Activated CD8-positive, alpha-beta memory T cell treated with anti-CD3 and anti-CD28 coated beads for 36 hours (primary cell): ENCODE data around the gene PTPN1. TPM values are rescaled to one million over a fixed set of nuclear protein-coding genes. Genes with fewer than 3 reads are reported as not detected.
"Not testable (repeated sequence)": the region's sequence is repeated elsewhere in the genome, so short reads cannot be mapped to it uniquely, and the experiment has no call there.

Experiments used
- CTCF ChIA-PET: fragments of 350-600 bp; sonication (Branson Sonifier 250); formaldehyde crosslinking; loops from one replicate; lab custom pipeline; 2021; ENCODE audit warnings: antibody characterized with exemption; lab: Charles Lee
- POLR2A ChIA-PET: fragments of 350-600 bp; sonication (Branson Sonifier 250); formaldehyde crosslinking; loops from one replicate; lab custom pipeline; 2021; ENCODE audit warnings: antibody characterized with exemption; lab: Charles Lee
- total RNA-seq, 2 experiments: library from RNA; stranded (reverse); gene quantifications; one replicate each; pipeline ENCODE4 v1.2.3, GENCODE V29; 2021

Gene PTPN1
- total RNA-seq, 2 experiments from 2014 or later, result 67.9 to 70.5 TPM

GRCh38 chr20:50598074-50598473 is 87.9 kb downstream of the PTPN1 start:
- CTCF ChIA-PET, result no interaction called here
- POLR2A ChIA-PET, result no interaction called here

- CTCF ChIA-PET, result interaction anchor here (0.7 kb wide), 1 partner anchor 17 kb away, joined by 4 read pairs; no protein-coding TSS in a partner anchor
- POLR2A ChIA-PET, result not testable (repeated sequence)
These were observed 88.6 kb downstream of the PTPN1 start for GRCh38 chr20:50598768-50599167.

GRCh38 chr20:50600281-50600895 is 90.2 kb downstream of the PTPN1 start:
- ChIA-PET POLR2A (no interaction called here), CTCF (interaction anchor here (0.6 kb wide), 1 partner anchor 11 kb away, joined by 3 read pairs; no protein-coding TSS in a partner anchor)

- POLR2A ChIA-PET, result no interaction called here
- CTCF ChIA-PET, result interaction anchor here (1.1 kb wide), 2 partner anchors 8 to 10 kb away, joined by 3 read pairs; no protein-coding TSS in a partner anchor
These were observed 91.6 kb downstream of the PTPN1 start for GRCh38 chr20:50601511-50602431.

- CTCF ChIA-PET, result interaction anchor here (1.1 kb wide), 2 partner anchors 9 to 11 kb away, joined by 3 read pairs; no protein-coding TSS in a partner anchor
These were observed 92.4 kb downstream of the PTPN1 start for GRCh38 chr20:50602432-50603088.

GRCh38 chr20:50604451-50604850 is 94.3 kb downstream of the PTPN1 start:
- CTCF ChIA-PET, result no interaction called here
- POLR2A ChIA-PET, result interaction anchor here (0.6 kb wide), 1 partner anchor 129 kb away, joined by 3 read pairs; no protein-coding TSS in a partner anchor

More at GRCh38 chr20:50602432-50603088, 92.4 kb downstream of the PTPN1 start:
- POLR2A ChIA-PET, result no interaction called here

- ChIA-PET CTCF (no interaction called here), POLR2A (no interaction called here)
These were observed 95.0 kb downstream of the PTPN1 start for GRCh38 chr20:50605136-50605535.

- ChIA-PET CTCF (no interaction called here), POLR2A (no interaction called here)
These were observed 97.3 kb downstream of the PTPN1 start for GRCh38 chr20:50607436-50607835.

GRCh38 chr20:50607850-50608749 is 97.9 kb downstream of the PTPN1 start:
- POLR2A ChIA-PET, result no interaction called here
- CTCF ChIA-PET, result no interaction called here

GRCh38 chr20:50608750-50609104 is 98.5 kb downstream of the PTPN1 start:
- ChIA-PET CTCF (no interaction called here), POLR2A (no interaction called here)

- ChIA-PET CTCF (interaction anchor here (0.6 kb wide), 1 partner anchor 76 kb away, joined by 5 read pairs; no protein-coding TSS in a partner anchor), POLR2A (no interaction called here)
These were observed 99.3 kb downstream of the PTPN1 start for GRCh38 chr20:50609438-50609989.

GRCh38 chr20:50610212-50610718 is 100.1 kb downstream of the PTPN1 start:
- POLR2A ChIA-PET, result no interaction called here
- CTCF ChIA-PET, result interaction anchor here (0.6 kb wide), 1 partner anchor 75 kb away, joined by 5 read pairs; no protein-coding TSS in a partner anchor

- CTCF ChIA-PET, result no interaction called here
- POLR2A ChIA-PET, result no interaction called here
These were observed 101.1 kb downstream of the PTPN1 start for GRCh38 chr20:50611128-50611810.

- POLR2A ChIA-PET, result no interaction called here
- CTCF ChIA-PET, result interaction anchor here (0.7 kb wide), 1 partner anchor 29 kb away, joined by 3 read pairs; no protein-coding TSS in a partner anchor
These were observed 103.4 kb downstream of the PTPN1 start for GRCh38 chr20:50613438-50614169.

- POLR2A ChIA-PET, result no interaction called here
- CTCF ChIA-PET, result interaction anchor here (0.7 kb wide), 1 partner anchor 27 kb away, joined by 4 read pairs; no protein-coding TSS in a partner anchor
These were observed 105.2 kb downstream of the PTPN1 start for GRCh38 chr20:50615407-50615806.

- POLR2A ChIA-PET, result no interaction called here
- CTCF ChIA-PET, result no interaction called here
These were observed 106.8 kb downstream of the PTPN1 start for GRCh38 chr20:50617022-50617421.

GRCh38 chr20:50618537-50618936 is 108.4 kb downstream of the PTPN1 start:
- ChIA-PET CTCF (no interaction called here), POLR2A (interaction anchor here (0.8 kb wide), 1 partner anchor 99 kb away, joined by 3 read pairs; no protein-coding TSS in a partner anchor)
